ENCODE measurements around the gene SORCS2. TPM values are rescaled to one million over a fixed set of nuclear protein-coding genes. Genes with fewer than 3 reads are reported as not detected.

SORCS2 gene
- total and polyA plus RNA-seq, 2 of the 8 experiments (the other 6 are each of a cell fraction or from before 2014, with no cell fraction given): 0.36 to 1.8 TPM

GRCh38 chr4:7500404-7500803, 308.1 kb downstream of the SORCS2 start:
- no peak overlapping the region for H2BK12ac ChIP-seq (ENCODE audit: low read depth, low read length)
- no peaks in the 10 kb centered on the region for H3K4me1 ChIP-seq (replicated peaks in 1 of 4; ENCODE audit: control insufficient read depth in 3 of 4, insufficient read depth in 4 of 4, low read length in 3 of 4)
- no peaks in the 10 kb centered on the region for H3K79me2 ChIP-seq (ENCODE audit: control insufficient read depth in 1 of 2, insufficient read depth in 2 of 2, low read length in 2 of 2)
- no peak overlapping the region for H2BK20ac ChIP-seq (ENCODE audit: low read length)
- H3K27ac ChIP-seq (ENCODE audit: low read depth, low read length): no peak overlapping the region
- no peak overlapping the region for H3K4me2 ChIP-seq (ENCODE audit: insufficient read depth in 1 of 2, low read depth in 2 of 2, low read length in 2 of 2)
- H2BK15ac ChIP-seq (ENCODE audit: low read length): no peak overlapping the region
- H3K36me3 ChIP-seq (ENCODE audit: control insufficient read depth in 2 of 4, insufficient read depth in 4 of 4, low read length in 3 of 4): no peaks in the 10 kb centered on the region
- no peak overlapping the region for H3K18ac ChIP-seq (ENCODE audit: extremely low read depth, low read length)
- no peaks in the 10 kb centered on the region for H3K79me1 ChIP-seq (ENCODE audit: low read depth, low read length)
- TF ChIP-seq BRCA1 (IDR thresholded peaks at IDR 0.05; ENCODE audit: low read depth, low read length) (no peak), POLR2A (IDR thresholded peaks at IDR 0.05; ENCODE audit: control extremely low read depth in 1 of 2, low read depth in 2 of 2, low read length in 2 of 2) (no peak), SP2 (IDR thresholded peaks at IDR 0.05; ENCODE audit: low read length) (no peak)
- DNase-seq (ENCODE audit: low read depth in 1 of 2, low spot score in 2 of 2) (no peak), FAIRE-seq (no peak)
- ChIA-PET POLR2A (ENCODE audit: partially characterized antibody) (no interaction called here), CTCF (ENCODE audit: partially characterized antibody) (interaction anchor here (1.3 kb wide), 1 partner anchor 11 kb away, joined by 3 read pairs; no protein-coding TSS in a partner anchor)
- H3K9me3 ChIP-seq (ENCODE audit: insufficient read depth in 2 of 2, low read depth in 1 of 2, low read length in 1 of 2): no peaks in the 10 kb centered on the region
- no peaks in the 10 kb centered on the region; a peak in 1 of 7 replicates for H3K27me3 ChIP-seq (replicated peaks in 1 of 4; ENCODE audit: control insufficient read depth in 3 of 4, extremely low read depth in 1 of 4, insufficient read depth in 3 of 4, low read length in 3 of 4)
- H3K4me3 ChIP-seq (ENCODE audit: extremely low read depth in 1 of 4, insufficient read depth in 2 of 4, low read depth in 3 of 4, low read length in 4 of 4): no peak overlapping the region
- no peak overlapping the region for H3K56ac ChIP-seq (replicated peaks; ENCODE audit: insufficient read length, low read depth, low read length)
- no peak overlapping the region for H2BK5ac ChIP-seq (ENCODE audit: low read depth, low read length)
- H3K23ac ChIP-seq (ENCODE audit: insufficient read length): no peak overlapping the region
- no peak overlapping the region; the same call in 1 of the 2 replicates for H4K8ac ChIP-seq (ENCODE audit: extremely low read depth, insufficient read depth, low read length)
- 87% methylated on average over 5 of the region's 10 CpGs; no CpG with 5 or more reads in 1 of the 2 experiments for WGBS, 2 experiments (ENCODE audit: extremely low coverage in 1 of 2, insufficient coverage in 1 of 2, insufficient read length in 1 of 2, insufficient replicate concordance in 2 of 2, low coverage in 1 of 2, low lambda C conversion rate in 2 of 2, missing lambda C conversion rate in 1 of 2)
- no peaks in the 10 kb centered on the region for H3K23me2 ChIP-seq (ENCODE audit: low read depth, low read length)
- no peak overlapping the region for H2AFZ ChIP-seq (ENCODE audit: low read length)
- no peak overlapping the region for H4K5ac ChIP-seq (ENCODE audit: insufficient read length, low read depth, low read length)
- no peak overlapping the region for H2AK5ac ChIP-seq (ENCODE audit: low read depth, low read length)
- no peak overlapping the region for H3K9ac ChIP-seq (replicated peaks in 1 of 4; ENCODE audit: extremely low read depth in 1 of 4, low read depth in 3 of 4, low read length in 3 of 4)
- H3K14ac ChIP-seq (ENCODE audit: insufficient read length): no peak overlapping the region
- no peak overlapping the region for H2BK120ac ChIP-seq (replicated peaks; ENCODE audit: low read depth, low read length)
- no peak overlapping the region for H4K91ac ChIP-seq (replicated peaks; ENCODE audit: insufficient read length, low read length)
- no peak overlapping the region for H3K4ac ChIP-seq (replicated peaks; ENCODE audit: insufficient read length, low read depth, low read length)
- H4K20me1 ChIP-seq (replicated peaks in 1 of 2; ENCODE audit: control insufficient read depth in 1 of 2, insufficient read depth in 2 of 2, low read length in 2 of 2): no peaks in the 10 kb centered on the region
